Measurements from ENCODE around the gene CGN.

CGN gene

GRCh38 chr1:151513626-151514121, 2.5 kb downstream of the CGN start:
- ATAC-seq (ENCODE audit: insufficient read depth, low read depth), result no peak
- H3K4me2 ChIP-seq (ENCODE audit: insufficient read depth, low read length), result no peak overlapping the region
- no peak for DNase-seq
- no peak overlapping the region for H3K27ac ChIP-seq (ENCODE audit: low read length)
- H4K20me1 ChIP-seq (ENCODE audit: insufficient read depth, low read length), result no peaks in the 10 kb centered on the region
- H3K4me3 ChIP-seq (ENCODE audit: low read depth in 1 of 2, low read length in 2 of 2), result no peak overlapping the region
- TF ChIP-seq EZH2 (IDR thresholded peaks at IDR 0.05; ENCODE audit: borderline replicate concordance, low read depth, low read length, severe bottlenecking), result no peak
- TF ChIP-seq, protein P1, sequence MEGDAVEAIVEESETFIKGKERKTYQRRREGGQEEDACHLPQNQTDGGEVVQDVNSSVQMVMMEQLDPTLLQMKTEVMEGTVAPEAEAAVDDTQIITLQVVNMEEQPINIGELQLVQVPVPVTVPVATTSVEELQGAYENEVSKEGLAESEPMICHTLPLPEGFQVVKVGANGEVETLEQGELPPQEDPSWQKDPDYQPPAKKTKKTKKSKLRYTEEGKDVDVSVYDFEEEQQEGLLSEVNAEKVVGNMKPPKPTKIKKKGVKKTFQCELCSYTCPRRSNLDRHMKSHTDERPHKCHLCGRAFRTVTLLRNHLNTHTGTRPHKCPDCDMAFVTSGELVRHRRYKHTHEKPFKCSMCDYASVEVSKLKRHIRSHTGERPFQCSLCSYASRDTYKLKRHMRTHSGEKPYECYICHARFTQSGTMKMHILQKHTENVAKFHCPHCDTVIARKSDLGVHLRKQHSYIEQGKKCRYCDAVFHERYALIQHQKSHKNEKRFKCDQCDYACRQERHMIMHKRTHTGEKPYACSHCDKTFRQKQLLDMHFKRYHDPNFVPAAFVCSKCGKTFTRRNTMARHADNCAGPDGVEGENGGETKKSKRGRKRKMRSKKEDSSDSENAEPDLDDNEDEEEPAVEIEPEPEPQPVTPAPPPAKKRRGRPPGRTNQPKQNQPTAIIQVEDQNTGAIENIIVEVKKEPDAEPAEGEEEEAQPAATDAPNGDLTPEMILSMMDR (IDR thresholded peaks at IDR 0.05; ENCODE audit: borderline replicate concordance, extremely low read depth, low read length, poor library complexity, severe bottlenecking), result no peak
- H3K9ac ChIP-seq (ENCODE audit: low read depth, low read length), result no peak overlapping the region
- H3K36me3 ChIP-seq (ENCODE audit: insufficient read depth, low read length), result no peaks in the 10 kb centered on the region
- no peaks in the 10 kb centered on the region for H3K27me3 ChIP-seq (ENCODE audit: insufficient read depth, low read length, poor library complexity)
- no peak overlapping the region for H2AFZ ChIP-seq (ENCODE audit: low read depth, low read length)
- H3K79me2 ChIP-seq (ENCODE audit: insufficient read depth, low read length), result no peaks in the 10 kb centered on the region
- no peaks in the 10 kb centered on the region for H3K9me3 ChIP-seq (ENCODE audit: insufficient read depth, low read length, severe bottlenecking)
- peaks cover 29% of the 10 kb centered on the region for H3K4me1 ChIP-seq (ENCODE audit: insufficient read depth, low read length)

GRCh38 chr1:151514366-151514765, 3.2 kb downstream of the CGN start:
- Histone ChIP-seq H3K27me3 (ENCODE audit: insufficient read depth, low read length, poor library complexity) (no peaks in the 10 kb centered on the region), H3K4me1 (ENCODE audit: insufficient read depth, low read length) (peaks cover 29% of the 10 kb centered on the region), H3K9ac (ENCODE audit: low read depth, low read length) (no peak overlapping the region), H3K9me3 (ENCODE audit: insufficient read depth, low read length, severe bottlenecking) (no peaks in the 10 kb centered on the region), H2AFZ (ENCODE audit: low read depth, low read length) (no peak overlapping the region), H4K20me1 (ENCODE audit: insufficient read depth, low read length) (no peaks in the 10 kb centered on the region), H3K4me2 (ENCODE audit: insufficient read depth, low read length) (no peak overlapping the region), H3K4me3 (ENCODE audit: low read depth in 1 of 2, low read length in 2 of 2) (no peak overlapping the region), H3K36me3 (ENCODE audit: insufficient read depth, low read length) (no peaks in the 10 kb centered on the region), H3K27ac (ENCODE audit: low read length) (no peak overlapping the region), H3K79me2 (ENCODE audit: insufficient read depth, low read length) (no peaks in the 10 kb centered on the region)
- TF ChIP-seq, protein P1 (IDR thresholded peaks at IDR 0.05; ENCODE audit: borderline replicate concordance, extremely low read depth, low read length, poor library complexity, severe bottlenecking), result no peak
- no peak for TF ChIP-seq EZH2 (IDR thresholded peaks at IDR 0.05; ENCODE audit: borderline replicate concordance, low read depth, low read length, severe bottlenecking)
- no peak for DNase-seq
- ATAC-seq (ENCODE audit: insufficient read depth, low read depth), result no peak

DNA sequence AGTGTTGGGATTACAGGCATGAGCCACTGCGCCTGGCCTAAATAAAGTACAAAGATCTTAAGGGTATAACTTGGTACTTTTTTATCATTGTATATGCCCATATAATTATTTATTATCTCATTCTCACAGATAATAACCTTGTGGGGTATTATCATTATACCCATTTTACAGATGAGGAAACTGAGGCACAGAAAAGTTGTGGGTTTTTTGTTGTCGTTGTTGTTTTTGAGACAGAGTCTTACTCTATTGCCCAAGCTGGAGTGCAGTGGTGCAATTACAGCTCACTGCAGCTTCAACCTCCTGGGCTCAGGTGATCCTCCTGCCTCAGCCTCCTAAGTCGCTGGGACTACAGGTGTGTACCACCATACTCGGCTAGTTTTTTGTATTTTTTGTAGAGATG, 4.1 kb downstream of the CGN start:
- TF ChIP-seq EZH2 (IDR thresholded peaks at IDR 0.05; ENCODE audit: borderline replicate concordance, low read depth, low read length, severe bottlenecking), result no peak
- TF ChIP-seq, protein P1 (IDR thresholded peaks at IDR 0.05; ENCODE audit: borderline replicate concordance, extremely low read depth, low read length, poor library complexity, severe bottlenecking), result no peak
- Histone ChIP-seq H4K20me1 (ENCODE audit: insufficient read depth, low read length) (no peaks in the 10 kb centered on the region), H3K79me2 (ENCODE audit: insufficient read depth, low read length) (no peaks in the 10 kb centered on the region), H3K4me1 (ENCODE audit: insufficient read depth, low read length) (peaks cover 25% of the 10 kb centered on the region), H3K9ac (ENCODE audit: low read depth, low read length) (no peak overlapping the region), H3K27me3 (ENCODE audit: insufficient read depth, low read length, poor library complexity) (no peaks in the 10 kb centered on the region), H2AFZ (ENCODE audit: low read depth, low read length) (no peak overlapping the region), H3K27ac (ENCODE audit: low read length) (no peak overlapping the region), H3K36me3 (ENCODE audit: insufficient read depth, low read length) (no peaks in the 10 kb centered on the region), H3K4me3 (ENCODE audit: low read depth in 1 of 2, low read length in 2 of 2) (no peak overlapping the region), H3K4me2 (ENCODE audit: insufficient read depth, low read length) (no peak overlapping the region), H3K9me3 (ENCODE audit: insufficient read depth, low read length, severe bottlenecking) (no peaks in the 10 kb centered on the region)
- DNase-seq (no peak), ATAC-seq (ENCODE audit: insufficient read depth, low read depth) (no peak)
